HG03045 (cell line): ENCODE results near the gene PNPLA1.
"Not testable (repeated sequence)": the region's sequence is repeated elsewhere in the genome, so short reads cannot be mapped to it uniquely, and the experiment has no call there.

Experiments
- ATAC-seq: cut with Tn5 transposase; IDR thresholded peaks from one replicate; pipeline ENCODE4 v1.9.1; 2021; ENCODE audit warnings: mild to moderate bottlenecking, moderate library complexity; ENCODE audit not compliant: unreplicated experiment

The PNPLA1 gene

DNA sequence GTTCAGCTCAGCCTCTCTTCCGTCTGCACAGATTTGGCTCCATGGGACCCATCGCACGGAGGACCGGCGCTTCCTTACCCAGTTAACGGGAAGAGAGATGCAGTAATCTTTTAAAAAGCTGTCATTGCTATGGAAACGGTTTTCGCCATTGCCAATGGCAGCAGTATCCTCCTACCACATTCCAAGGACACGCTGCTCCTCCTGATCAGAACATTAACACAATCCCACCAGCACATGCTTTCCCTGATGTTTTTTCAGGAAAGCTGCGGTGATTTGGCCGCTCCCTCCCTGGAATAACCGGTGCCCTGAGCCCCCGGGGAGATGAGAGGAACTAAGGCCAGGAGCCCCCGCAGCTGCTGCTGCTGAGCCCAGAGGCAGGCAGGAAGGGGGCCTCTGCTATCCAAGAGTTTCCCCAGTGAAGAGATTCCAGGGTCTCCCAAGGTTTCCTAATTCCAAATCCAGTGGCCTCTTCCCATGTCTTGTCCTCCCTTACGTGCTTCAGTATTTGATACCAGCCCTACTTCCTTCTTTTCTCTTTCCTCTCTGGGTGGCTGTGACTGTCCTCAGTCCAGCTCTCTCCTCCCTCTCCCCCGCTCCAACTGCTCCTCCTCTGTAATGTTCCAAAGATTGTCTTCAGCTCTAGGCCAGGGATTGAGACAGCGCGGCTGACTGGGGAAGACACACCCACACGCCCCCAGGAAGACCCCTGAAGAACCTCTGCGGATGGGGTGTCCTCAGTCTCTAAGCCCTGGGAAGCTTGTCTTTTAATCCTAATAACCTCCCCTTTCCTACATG, 64.3 kb downstream of the PNPLA1 start:
- no peak for ATAC-seq

DNA sequence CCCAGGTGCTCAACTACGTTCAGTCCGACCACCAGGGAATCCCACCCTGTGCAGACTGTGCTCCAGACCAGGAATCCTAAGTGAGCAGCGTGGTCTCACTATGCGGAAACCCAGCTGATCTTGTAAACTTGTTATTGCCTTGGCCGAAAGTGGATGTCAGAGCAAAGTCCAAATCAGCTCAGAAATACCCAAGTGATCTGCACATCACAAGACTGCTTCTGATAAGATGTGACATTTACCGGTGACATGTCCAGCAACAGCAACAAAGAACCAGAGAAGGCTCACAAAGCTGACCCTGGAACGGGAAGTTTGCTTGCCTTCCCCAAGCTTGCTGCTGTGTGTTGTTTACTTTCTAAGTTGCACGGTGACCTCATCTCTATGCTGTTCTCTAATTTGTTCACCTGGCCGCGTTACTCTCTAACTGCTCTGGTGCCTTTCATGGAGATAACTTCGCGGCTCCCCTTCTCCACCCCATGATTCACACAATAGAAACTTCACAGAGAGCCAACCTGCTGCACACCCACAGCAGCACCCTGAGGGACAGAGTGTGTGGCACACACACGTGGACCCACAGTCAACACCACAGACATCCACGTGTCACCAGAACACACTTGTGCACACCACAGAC, 65.1 kb downstream of the PNPLA1 start:
- no peak for ATAC-seq

DNA sequence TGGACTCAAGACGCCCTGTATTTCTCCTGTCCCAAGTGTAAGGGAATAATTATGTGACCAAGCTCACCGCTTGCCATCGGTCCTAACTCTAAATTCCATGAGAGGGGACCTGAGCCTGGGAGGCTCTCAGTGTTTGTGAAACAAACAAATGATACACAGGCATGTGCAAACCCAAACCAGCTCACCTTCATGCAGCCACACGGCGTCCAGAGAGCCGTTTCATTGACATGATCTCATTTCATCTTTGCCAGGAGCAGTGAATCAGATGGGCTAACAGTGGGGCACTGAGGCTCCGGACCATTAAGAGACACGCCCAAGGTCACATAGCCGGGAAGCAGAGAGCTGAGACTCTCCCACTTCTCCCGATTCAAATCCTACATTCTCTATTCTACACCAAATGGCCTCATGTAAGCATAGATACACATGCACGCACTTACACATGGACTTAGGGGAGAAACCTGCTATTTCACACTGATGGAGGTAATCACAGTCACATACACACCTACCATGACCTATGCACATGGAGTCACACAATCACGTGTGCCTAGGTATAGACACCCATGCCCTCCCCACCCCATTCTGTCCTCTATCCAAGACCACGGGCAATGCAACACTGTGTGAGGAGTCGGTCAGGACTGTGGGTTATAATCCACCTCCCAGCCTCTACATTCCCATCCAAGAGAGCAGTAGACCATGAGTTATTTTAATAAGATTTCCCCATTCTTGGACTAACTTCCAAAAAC, 65.8 kb downstream of the PNPLA1 start:
- ATAC-seq: no peak

DNA sequence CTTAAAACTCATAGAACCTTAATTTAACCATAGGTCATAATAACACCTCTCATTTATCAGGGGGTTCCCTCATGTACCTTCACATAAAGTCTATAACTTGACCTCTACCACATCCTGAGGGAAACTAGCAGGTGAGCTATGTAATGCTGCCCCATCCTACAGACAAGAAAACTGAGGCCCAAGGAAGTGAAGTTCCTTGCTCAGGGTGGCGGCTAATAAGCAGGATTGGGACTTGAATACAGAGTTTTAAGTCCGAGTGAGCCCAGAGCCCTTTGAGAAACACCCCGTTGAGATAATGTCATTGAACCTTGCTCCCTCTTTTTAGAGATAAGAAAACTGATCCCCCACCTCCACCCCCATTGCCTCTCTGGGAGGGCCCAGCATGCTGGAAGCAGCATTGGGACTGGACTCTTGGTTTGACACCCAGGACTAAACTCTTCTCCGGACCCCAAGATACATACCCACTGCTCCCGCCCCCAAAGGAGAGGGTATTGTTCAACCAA, 66.4 kb downstream of the PNPLA1 start:
- ATAC-seq: no peak

DNA sequence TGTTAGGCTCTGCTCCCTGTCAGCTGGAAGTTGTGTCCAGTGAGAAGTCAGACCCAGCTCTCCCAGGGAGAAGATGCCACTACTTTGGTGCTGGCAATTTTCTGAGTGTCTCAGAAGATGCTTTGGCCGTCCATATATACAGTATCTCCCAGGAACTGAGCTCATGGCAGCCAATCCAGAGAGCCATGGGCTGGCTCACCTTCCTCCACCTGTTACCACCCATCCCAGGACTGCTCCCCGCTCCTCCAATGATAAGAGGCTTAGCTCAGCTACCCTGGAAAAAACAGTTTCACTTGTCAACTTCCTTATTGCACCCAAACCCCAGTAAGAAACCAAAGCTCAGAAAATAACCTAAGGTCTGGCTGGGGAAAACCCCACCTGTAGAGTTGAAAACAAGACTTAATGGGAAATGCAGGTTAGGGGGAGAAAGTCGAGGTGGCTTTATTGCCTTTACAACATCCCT, 67.0 kb downstream of the PNPLA1 start, which contains the start of gene BNIP5:
Gene BNIP5 (minus strand): TSS at position 110 of the 463 bp plus-strand sequence. CDS start 6,198 bp downstream, outside the sequence.
- no peak for ATAC-seq

DNA sequence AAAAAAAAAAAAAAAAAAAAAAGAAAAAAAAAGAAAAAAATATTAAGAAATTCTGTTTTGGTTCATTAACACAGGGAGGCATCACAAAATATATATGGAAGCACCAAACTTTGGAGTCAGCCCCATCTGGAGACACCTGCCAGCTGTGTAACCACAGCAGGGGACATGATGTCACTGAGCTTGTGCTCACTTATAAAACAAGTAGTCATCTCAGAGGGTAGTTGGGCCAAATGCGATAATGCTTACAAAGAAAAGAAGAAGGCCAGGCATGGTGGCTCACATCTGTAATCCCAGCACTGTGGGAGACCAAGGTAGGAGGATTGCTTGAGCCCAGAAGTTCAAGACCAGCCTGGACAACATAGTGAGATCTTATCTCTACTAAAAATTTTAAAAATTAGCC, 68.0 kb downstream of the PNPLA1 start:
- ATAC-seq: no peak

DNA sequence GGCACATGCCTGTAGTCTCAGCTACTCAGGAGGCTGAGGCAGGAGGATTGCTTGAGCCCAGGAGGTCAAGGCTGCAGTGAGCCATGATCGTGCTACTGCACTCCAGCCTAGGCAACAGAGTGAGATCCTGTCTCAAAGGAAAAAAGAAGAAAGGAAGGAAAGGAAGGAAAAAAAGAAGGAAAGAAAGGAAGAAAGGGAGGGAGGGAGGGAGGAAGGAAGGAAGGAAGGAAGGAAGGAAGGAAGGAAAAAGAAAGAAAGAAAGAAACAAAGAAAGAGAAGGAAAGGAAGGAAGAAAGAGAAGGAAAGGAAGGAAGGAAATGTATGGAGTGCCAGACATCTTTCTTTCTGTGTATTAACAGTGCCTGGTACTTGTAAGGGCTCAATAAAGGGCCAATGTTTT, 68.4 kb downstream of the PNPLA1 start:
- ATAC-seq: not testable (repeated sequence)

DNA sequence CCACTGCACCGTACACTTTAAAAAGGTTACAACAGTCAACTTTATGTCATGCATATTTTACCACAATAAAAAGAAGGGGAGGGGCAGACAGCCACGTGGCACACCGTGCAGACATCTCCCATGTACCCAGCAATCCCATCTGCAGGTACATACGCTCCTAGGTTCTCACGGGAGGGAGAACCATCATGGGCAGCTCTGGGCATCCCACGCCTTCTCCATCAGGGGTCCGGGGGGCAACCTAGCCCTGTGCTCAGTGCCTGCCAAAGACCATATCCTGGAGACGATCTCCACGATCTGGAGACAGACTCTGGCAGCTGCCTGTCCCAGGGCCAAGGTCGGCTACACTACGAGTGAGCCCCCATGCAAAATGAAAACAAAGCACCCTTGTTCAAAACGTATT, 69.3 kb downstream of the PNPLA1 start:
- no peak for ATAC-seq

DNA sequence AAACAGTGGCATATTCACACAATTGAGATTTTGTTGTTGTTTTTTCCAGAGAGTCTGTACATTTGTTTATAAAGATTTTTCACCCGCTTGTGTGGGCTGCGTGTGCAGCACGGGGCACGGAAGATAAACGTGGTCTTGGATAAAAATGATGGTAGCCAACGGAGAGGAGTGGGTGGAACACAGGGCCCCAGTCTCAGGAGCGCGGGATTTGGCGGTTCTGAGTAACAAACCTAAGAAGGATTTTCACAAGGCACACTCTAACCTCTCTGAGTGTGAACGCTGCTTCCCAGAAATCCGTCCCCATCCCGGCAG, 70.4 kb downstream of the PNPLA1 start:
- no peak for ATAC-seq

DNA sequence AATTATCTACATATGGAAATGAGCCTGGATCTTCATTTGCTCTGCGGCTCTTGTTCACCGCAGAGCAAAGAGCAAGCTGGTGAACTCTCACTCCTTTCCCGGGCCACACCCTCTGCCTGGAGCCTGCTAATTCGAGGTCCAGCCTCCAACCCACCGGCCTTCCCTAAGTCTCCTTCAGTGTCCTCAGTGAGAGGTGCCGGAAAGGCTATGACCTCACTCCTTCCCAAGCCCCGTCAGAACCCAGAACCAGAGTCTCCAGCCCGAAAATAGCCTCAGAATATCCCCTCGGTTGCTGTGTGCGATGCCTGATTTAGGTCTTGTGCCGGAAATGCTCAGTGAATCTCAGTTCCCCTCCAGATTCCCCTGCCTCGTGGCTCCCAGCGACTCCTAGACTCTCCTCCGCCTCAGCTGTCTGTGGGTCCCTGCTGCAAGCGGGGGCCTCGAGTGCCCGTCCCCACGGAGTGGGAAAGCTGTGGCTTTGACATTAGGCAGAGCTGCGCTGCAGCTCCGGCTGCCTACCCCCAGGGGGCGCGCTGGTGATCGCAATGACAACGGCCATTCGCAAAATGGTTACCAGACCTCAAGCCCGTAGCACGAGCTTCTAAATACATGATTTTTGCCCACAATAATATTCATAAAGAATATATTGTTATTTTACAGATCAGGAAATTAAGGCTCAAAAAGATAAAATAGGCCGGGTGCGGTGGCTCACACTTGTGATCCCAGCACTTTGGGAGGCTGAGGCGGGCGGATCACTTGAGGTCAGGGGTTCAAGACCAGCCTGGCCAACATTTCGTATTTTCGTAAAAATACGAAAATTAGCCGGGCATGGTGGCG, 71.0 kb downstream of the PNPLA1 start:
- ATAC-seq: no peak

DNA sequence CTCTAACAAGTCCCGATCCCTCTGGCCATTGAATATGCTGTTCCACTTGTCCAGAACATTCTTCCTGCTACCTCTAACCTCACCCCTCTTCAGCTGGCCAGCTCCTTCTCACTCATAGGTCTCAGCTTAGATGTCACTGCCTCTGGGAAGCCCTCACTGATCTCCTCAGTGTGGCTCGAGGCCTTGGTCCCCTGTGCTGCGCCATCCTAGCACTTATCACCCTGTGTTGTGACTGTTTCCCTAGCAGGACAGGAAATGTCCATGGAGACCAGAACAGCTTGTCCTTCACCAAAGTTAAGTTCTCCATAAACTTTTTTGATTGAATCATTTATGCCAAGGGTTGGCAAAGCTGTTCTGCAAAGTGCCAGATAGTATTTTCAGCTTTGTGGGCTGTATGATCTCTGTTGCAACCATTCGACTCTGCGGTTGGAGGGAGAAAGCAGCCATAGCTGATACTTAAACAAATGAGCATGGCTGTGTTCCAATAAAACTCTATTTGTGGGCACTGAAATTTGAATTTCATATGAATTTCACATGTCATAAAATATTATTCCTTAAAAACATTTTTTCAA, 73.3 kb downstream of the PNPLA1 start:
- ATAC-seq: no peak

DNA sequence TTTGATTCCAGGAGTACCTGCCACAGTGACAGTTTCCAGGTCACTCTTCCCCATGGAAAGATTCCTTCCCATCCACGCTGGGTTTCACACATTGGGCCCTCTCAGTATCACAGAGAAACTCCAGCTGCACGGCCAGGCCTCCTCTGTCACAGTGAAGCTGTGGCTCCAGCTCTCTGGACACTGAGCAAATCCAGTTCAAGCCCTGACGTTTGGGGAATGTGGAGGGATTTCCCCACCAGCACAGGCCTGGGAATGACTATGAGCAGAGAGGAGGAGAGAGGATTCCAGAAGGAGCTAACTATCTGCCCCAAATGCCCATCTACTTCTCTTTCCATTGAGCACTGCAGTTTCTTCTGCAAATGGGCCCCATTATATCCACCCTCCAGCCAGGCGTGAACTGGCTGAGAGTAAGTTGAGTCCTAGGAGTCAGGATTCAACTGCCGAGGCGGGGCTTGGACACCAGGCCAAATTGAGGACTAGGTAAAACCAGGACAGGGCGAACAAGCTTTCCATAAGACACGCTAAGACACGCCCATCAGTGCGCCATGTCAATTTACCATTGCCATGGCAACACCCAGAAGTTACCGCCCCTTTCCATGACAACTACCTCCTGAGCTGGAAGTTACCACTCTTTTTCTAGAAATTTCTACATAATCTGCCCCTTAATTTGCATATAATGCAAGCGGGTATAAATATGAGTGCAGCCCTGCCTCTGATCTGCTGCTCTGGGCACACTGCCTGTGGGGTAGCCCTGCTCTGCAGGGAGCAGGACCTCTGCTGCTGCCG, 76.0 kb downstream of the PNPLA1 start:
- ATAC-seq: no peak

DNA sequence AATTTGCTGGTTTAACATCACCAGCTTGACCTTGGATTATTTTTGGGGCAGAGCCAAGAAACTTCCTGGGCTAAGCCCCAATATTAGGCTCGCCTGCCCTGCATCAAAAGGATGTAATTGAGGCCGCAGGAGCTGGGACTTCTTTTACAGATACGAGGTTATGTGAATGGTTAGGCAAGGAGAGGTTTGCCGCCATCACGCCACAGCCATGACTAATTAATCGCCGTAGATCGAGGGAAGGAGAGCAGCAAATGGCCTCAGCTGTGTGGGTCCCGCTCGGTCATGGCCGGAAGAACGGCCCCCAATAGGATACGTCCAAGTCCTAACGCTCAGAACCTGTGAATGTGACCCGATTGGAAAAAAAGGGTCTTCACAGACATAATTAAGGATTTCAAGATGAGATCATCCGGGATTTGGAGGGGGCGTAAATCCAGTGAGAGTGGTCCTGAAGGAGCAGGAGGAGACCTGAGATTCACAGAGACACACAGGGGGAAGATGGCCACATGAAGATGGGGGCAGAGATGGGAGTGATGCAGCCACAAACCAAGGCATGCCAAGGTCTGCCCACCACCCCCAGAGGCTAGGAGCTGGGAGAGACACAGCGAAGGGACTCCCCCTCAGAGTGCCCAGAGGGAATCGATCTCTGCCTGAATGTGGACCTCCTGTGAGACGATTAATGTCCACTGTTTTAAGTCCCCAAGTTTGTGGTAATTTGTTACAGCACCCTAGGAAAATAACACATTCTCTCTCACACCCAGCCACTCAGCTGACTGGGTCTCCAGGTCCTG, 76.8 kb downstream of the PNPLA1 start:
- ATAC-seq: no peak

DNA sequence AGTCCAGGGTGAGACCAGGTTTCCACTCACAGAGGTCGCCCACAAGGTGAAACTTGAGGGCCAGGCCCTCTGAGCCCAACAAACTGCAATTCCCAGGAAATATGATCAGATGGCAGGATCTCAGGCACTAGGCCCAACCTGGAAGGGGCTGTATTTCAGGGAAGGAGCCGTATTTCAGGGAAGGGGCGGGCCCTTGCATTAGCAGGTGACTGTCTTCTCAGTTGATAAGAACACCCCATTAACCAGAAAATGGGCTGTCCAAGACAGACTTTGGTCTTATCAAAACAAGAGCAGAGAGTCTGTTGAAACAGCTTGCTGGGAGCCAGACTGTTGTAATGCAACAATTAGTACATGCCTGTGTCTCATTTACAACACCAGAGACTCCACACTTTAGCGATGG, 77.8 kb downstream of the PNPLA1 start:
- no peak for ATAC-seq

DNA sequence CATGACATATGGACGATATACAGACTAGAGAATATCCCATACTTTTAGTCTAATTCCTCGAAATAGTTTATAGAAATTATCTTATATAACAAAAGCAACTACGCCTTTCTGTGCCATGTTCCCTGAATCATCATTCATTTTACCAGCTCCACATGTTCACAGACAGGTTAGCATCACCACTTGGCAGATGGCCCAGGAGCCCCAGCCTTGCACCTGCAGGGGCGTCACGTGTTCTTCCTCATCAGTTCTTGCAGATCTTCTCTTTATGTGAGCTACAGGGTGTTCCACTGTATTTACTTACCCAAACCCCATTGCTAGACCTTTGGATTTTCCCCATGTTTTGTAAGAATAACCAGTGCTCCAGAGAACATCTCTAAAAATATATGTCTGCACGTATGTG, 79.4 kb downstream of the PNPLA1 start:
- ATAC-seq: no peak

DNA sequence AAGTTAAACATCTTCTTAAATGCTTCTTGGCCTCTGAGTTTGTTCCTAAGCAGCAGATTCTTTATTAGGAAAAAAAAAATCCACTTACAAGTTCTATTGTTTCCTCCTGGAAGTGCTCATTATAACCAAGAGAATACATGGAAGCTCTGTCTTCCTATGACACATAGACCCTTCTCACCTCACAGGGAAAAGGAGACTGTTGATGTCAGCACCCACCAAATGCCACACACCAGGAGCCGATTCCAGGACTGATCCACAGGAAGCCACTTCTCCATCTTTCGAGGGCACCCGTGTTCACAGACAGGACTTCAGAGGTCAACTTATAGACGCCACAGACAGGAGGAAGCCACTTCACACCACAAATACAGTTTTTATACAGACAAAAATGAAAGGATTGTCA, 80.2 kb downstream of the PNPLA1 start:
- no peak for ATAC-seq

DNA sequence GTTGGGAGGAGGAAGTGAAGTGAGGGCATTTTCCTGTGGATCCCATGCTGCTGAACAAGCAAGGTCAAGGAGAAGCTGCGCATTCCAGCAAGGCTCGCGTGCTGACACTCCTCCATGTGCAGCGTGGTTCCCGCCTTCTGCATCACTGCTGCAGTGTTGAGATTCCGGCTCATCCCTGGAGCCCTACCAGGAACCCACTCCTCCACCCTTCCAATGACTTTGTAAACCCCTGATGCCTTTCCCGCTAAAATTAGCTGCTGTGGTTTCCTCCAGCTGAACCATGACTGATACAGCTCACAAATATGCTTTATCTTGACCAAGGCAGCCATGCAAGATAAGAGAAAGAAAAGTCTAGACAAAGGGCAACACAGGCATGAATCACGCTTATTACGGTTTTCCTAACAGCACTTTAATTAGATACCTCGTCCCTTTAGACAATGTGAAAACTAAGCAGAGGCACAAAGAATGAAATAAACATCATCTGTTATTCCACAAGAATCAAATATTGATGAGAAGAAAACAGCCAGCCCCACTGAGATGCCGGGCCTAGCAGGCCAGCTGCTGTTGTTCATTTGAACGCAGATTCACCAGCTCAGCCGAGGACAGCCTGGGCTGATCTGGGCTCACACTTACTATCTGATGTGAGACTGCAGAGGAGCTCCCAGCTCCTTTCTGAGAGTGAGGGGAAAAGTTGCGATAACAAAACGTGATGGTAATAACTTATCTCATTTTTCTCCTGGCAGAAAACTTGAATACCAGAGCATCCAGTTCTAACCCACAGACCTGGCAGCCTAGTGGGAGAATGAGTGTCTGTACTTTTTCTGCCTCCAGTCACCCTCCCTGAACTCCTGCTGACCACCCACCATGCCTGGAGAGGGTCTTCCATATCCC, 81.1 kb downstream of the PNPLA1 start:
- no peak for ATAC-seq
